ENCODE data around the gene TMEM80.

- TF ChIP-seq CTCF (IDR thresholded peaks at IDR 0.05; ENCODE audit: low read depth, low read length): no peak
- TF ChIP-seq EZH2phosphoT487 (IDR thresholded peaks at IDR 0.05; ENCODE audit: low read depth): no peak
Measured at GRCh38 chr11:706439-706956, 10.9 kb downstream of the TMEM80 start.
